Measurements from ENCODE around the gene TUSC2.
"Not testable (repeated sequence)": the region's sequence is repeated elsewhere in the genome, so short reads cannot be mapped to it uniquely, and the experiment has no call there.

The TUSC2 gene

DNA sequence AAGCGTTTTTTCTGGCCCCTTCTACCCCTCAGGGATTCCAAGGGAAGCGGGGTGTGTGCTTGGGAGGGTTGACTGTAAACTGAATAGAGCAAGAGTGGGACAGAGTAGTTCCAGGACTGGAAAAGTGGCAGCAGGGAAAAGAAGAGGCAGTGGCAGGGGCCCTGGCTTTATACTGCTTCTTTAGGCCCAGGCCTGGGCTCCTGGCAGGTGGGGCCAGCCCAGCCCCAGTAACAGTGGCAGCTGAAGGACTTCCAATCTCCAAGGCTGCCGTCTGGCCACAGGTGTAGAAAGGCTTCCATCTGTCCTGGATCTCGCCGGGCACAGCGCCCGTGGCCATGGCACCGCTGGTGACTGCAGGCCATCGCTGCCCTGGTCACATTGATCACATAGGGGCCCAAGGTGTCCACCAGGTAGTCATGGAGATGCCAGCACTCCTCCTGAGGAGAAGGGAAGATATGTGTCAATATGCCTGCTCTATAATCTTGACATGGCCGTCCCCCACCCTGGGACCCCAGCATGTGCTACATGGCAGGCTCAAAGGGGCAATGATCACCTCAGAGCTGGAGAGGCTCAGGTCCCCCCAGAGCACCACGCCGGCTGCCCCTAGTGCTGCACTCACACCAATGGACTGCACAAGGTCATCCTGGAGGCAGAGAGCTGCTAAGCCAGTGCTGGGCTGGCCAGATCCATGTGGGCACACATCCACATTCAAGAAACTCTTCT lies 34.8 kb downstream of the TUSC2 start:
- no peak for DNase-seq

DNA sequence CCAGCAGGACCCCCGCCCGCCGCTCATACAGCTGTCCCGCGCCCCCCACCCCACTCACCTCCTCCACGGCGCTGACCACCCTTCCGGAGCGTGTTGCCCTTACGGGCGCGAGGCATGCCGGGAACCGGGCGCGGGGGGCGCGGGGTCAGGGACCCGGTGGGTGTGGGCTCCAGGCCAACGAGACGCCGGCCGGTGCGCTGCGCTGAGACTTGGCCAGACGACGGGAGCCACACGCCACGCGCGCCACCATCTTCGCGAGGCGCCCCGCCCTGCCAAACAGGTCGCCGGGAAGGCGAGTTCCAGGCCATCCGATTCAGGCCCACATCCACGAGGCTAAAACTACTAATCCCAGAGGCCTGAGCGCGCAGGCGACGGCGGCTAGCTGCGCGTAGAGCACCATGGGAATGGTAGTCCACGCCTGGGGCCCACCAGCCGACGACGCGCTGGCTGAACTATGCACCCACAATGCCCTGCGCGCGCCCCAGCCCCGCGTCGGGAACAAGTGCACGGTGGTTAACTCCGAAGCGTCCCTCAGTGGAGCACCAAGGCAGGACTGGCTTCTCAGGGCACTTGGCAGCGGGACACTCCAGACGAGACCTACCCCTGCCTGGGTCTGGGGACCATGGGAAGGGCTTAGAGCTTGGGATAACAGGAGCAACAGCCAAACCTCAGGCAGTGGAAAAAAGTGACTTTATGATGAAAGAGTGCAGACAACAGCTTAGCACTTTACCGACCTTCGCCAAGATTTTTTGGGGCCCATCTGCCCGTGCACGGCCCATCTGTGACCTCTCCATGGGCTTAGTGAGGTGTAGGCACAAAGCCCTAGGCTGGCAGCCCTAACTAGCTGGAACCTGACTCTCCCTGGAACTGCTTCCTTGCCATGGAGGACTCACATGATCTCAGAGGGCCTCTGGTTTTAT lies 35.6 kb downstream of the TUSC2 start, which contains the start of gene IFRD2:
IFRD2 (minus strand) TSS at position 271 of the 920 bp plus-strand sequence; CDS start at position 116, 155 bp downstream.
- peak; percentile 95 for DNase-seq

DNA sequence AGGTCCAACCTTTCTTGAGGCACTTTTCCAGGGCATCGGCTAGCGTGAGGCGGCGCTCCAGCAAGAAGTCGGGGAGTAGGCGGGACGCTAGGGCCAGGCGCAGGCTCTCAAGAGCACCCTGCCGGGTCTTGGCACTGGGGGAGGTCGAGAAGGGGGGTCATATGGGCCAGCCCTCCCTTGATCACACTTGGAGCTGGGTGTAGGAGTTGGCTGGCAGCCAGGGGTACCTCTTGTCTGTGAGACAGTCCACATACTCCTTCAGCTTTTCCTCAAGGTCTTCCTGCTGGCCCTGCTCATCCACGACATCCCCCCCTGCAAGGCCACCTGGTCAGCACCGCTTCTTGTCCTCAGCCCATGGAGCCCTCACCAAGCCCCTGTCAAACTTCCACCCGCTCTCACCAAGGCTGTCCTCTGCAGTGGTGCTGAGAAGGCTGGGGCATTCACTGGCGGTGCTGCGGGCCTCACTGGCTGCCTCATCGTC lies 37.8 kb downstream of the TUSC2 start:
- DNase-seq: no peak

DNA sequence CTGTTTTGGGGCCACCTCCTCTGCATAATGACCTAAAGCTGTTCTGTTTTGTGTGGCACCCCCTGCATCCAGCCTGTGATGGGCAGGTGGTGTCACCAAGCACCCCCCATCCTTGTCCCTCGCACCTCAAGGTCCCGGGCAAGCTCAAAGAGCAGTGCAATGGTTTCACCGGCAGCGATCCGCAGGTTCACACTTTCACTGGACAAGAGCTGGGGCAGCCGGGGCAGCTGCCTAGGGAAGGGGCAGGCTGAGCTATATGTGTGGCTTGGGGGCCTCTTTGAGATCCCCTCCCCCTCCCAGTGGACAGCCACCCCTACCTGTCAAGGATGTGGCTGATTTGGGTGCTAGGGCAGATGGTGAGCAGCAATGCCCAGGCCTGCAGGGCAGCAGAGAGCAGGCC lies 38.9 kb downstream of the TUSC2 start:
- DNase-seq: no peak

DNA sequence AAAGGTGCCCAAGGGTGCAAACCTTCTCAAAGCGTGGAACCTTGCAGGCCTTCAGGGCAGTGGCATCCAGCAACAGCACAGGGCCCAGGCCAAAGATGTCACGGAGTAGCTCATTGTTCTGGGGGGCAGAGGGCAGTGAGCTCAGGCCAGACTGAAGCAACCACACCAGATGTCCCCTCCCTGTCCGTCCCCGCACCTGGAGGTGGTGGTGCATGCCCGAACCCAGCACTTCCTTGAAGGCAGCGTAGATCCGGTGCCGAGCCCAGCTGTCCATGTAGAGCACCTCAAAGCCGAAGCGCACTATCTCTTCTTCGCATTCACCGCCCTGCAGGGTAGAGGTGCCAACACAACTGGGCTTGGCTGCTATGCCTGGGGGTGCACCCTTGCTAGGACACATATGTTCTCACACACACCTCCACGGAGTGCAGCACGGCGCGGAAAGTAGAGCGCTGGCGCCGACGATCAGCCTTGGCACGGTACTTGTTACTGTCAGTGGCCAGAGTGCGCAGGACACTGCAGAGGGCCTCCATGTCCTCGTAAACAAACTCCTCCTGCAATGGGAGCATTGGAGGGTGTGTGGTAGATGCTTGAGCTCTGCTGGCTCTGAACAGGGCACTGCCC lies 39.5 kb downstream of the TUSC2 start:
- DNase-seq: no peak

DNA sequence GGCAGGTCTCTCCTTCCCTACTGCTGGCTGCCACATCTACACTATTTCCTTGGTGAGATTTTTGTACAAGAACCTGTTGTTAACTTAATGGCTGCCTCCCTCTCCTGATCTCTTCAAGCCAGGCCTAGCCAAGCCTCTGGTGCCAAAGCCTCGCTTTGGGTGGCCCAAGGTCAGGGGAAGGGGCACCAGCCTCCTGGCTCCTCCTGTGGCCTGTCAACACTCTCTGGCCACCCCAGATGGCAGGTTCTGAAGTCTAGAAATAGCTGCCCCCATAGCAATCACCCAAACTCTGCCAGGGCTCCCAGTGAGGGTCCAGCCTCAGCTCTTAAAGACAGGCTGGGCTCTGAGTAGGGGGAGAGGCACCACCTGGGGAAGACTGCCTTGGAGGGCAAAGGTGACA lies 40.8 kb downstream of the TUSC2 start:
- no peak for DNase-seq

DNA sequence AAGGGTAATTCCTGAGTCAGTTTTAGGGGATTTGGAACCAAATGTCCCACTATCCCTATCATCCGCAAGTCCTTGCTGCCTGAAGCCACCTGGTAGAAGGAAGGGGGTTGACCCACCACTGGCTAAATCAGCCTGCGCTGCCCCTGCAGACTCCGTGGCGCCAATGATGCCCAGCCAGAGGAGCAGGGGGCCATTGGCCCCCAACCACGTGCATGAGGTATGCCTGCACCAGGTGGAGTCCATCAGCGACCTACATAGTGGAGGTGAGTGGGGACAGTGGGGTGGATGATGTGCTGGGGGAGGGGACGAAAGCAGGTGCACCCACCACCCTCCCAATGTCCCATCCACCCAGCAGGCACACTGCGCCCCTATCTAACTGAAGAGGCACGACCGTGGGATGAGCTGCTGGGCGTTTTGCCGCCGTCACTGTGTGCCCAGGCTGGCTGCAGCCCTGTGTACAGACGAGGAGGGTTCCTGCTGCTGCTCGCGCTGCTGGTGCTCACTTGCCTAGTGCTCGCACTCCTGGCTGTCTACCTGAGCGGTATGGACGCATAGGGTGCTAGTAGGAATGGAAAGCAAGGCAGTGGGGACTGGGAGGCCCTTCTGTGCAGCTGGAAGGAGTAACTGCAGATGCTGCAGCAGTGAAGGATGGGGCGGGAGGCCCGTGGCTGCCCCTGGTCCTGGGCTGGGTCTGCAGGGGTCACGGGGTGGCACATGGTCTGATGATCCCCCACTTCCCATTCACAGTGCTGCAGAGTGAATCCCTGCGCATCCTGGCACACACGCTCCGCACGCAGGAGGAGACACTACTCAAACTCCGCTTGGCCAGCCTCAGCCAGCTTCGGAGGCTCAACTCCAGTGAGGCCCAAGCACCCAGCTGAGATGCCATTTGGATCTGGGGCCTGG lies 41.4 kb downstream of the TUSC2 start:
- no peak for DNase-seq

DNA sequence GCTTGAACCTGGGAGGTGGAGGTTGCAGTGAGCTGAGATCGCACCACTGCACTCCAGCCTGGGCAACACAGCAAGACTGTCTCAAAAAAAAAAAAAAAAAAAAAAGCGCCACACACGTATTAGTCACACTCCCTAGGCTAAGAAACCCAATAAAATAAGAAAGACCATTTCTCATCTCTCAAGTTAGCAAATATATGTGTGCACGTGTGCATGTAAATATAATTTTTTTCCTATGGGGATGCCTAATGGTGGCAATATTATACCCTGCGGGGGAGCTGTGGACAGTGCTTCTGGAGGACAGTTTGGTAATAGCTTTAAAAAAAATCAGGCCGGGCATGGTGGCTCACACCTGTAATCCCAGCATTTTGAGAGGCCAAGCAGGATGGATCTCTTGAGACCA lies 43.9 kb downstream of the TUSC2 start:
- DNase-seq: not testable (repeated sequence)

DNA sequence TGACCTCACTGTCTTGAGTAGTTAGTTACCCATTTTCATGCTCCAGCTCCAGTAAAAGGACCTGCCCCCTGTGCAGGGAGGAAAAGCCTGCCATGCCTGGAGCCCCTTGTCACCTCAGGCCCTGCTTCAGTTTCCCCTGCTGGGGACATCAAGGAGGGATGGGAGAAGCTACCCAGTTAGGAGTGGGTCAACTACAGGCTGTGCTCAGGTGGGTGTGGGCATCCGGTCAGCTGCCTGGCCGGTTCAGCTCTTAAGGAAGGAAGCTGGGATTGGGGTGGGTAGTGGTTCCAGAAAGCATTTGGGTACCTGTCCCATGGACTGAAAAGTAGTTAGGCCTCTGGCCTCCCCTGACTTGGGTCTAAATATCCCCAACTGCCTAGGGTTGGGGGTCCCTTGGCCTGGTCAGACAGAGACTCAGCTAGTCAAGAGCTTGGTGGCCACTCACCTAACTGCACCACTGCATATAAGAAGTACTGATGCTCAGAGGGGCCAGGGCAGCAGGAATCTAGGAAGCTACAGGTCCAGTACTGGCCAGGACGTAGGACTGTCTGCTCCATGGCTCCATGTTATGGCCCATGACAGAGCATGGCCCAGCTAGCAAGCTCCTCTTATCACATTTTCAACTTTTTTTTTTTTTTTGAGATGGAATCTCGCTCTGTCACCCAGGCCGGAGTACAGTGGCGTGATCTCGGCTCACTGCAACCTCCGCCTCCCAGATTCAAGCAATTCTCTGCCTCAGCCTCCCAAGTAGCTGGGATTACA lies 48.6 kb downstream of the TUSC2 start:
- DNase-seq: no peak

DNA sequence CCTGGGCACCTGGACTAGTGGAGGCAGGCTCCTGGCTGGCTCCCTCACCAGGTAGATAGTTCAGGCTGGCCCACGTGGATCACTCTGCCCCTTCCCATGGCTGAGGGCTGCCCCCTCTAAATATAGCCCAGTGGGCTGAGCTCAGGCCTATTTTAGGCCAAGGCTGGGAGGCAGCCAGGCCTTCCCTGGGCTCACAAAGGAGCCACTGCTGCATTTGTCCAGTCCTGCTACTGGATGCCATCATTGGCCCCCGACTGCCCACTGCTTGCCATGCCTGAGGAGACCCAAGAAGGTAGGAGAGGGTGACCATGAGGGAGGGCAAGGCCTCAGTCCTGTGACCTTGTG lies 49.2 kb downstream of the TUSC2 start, which contains the start of gene LSMEM2:
LSMEM2 (plus strand) TSS at position 208 of the 345 bp plus-strand sequence; CDS start at position 235, 27 bp downstream.
- no peak for DNase-seq

DNA sequence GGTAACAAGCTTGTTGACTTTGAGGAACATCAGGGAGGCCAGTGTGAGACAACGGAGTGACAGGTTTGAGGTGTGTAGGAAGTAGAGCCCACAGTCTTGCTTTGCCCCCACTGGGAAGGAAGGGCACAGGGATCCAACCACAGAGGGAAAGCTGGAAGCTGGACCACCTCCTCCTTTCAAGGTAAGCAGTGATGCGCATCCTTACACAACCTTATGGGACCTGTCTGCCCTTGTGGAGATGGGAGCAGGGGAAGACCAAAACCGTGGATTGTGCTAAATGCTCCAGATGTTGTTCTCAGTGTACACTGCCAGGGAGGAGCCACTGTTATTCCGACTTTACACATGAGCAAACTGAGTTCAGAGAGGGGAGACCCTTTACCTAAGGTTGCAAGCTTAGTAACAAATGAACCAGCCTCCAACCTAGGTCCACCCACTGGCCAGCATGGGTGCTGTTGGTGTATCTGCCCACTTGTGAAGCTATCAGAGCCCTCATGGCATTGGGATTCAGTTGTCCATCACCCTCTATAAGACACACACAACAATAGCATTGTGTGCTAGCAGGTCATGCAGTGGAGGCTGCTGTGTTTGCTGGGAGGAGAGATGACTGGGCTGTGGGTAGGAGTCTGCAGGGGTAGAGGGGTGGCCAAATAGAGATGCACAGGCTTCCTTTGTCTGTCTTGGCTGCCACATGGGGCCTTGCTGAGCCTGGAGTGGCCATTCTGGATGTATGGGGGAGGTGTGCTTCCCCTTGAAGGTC lies 49.7 kb downstream of the TUSC2 start:
- no peak for DNase-seq

DNA sequence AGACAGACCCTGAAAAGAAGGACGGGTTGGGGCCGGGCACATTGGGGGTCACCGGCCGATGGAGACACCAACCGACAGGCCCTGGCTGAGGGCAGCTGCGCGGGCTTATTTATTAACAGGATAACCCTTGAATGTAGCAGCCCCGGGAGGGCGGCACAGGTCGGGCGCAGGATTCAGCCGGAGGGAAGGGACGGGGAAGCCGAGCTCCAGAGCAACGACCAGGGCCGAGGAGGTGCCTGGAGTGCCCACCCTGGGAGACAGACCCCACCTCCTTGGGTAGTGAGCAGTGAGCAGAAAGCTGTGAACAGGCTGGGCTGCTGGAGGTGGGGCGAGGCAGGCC lies 51.3 kb downstream of the TUSC2 start:
- no peak for DNase-seq

DNA sequence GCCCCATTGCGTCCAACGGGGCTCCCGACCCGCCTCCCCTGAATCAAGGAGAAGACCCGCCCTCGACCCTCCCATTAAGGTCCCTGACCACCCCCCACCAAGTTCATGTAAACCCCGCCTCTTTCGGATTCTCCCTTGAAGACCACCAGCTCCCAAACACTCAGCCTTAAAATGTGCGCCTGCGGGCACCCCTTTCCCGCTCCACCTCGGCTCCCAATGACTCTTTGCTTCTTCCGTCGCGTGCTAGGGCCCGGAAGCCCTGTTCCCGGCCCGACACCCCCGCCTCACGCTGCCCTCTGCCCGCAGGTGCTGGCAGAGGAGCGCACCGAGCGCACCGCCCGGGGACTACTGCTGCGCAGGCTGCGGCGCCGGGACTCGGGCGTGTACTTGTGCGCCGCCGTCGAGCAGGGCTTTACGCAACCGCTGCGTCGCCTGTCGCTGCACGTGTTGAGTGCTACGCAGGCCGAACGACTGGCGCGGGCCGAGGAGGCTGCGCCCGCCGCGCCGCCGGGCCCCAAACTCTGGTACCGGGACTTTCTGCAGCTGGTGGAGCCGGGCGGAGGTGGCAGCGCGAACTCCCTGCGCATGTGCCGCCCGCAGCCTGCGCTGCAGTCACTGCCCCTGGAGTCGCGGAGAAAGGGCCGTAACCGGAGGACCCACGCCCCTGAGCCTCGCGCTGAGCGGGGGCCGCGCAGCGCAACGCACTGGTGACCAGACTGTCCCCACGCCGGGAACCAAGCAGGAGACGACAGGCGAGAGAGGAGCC lies 51.8 kb downstream of the TUSC2 start:
- DNase-seq: peak; percentile 55

DNA sequence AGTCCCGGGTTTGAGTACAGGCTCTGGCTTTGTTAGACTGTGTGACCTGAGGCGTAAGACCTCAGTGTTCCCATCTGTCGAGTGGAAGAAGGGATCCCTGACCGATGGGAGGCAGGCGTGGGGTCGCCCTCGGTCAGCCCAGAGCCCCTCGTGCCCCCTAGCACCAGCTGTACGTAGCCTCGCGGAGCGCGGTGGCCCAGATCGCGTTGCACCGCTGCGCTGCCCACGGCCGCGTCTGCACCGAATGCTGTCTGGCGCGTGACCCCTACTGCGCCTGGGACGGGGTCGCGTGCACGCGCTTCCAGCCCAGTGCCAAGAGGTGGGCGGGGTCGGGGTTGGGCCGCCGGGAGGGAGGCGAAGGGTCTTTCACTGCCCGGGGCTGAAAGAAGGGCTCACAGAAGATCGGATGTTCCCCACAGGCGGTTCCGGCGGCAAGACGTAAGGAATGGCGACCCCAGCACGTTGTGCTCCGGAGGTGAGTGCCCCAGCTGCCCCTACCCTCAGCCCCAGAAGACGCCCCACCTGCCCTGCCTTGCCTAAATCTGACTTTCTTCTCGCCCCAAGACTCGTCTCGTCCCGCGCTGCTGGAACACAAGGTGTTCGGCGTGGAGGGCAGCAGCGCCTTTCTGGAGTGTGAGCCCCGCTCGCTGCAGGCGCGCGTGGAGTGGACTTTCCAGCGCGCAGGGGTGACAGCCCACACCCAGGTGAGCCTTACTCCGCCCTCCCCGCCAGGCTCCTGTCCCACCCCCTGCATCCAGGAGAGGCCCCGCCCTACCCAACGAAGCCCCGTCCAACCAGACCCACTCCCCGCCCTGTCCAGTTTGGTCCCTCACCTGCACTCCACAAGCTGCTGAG lies 52.7 kb downstream of the TUSC2 start:
- no peak for DNase-seq

All from stimulated activated CD8-positive, alpha-beta memory T cell treated with anti-CD3 and anti-CD28 coated beads, Interleukin-4, amount 100 ng/mL, for 48 hours (primary cell).